ENCODE data around the gene FAM83E. TPM values are rescaled to one million over a fixed set of nuclear protein-coding genes. Genes with fewer than 3 reads are reported as not detected.

The FAM83E gene
- total RNA-seq, 1 experiment from 2014 or later = 0.11 TPM

DNA sequence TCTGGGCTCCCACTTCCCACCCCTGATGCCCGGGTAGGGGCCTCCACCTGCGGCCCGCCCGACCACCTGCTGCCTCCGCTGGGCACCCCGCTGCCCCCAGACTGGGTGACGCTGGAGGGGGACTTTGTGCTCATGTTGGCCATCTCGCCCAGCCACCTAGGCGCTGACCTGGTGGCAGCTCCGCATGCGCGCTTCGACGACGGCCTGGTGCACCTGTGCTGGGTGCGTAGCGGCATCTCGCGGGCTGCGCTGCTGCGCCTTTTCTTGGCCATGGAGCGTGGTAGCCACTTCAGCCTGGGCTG is 14.4 kb upstream of the FAM83E start:
- DNase-seq (ENCODE audit: low read depth in 1 of 2, low spot score in 2 of 2) = no peak
- no peaks in the 10 kb centered on the region for H3K9me3 ChIP-seq (replicated peaks)
- peaks cover 20% of the 10 kb centered on the region for H3K36me3 ChIP-seq
- H3K4me3 ChIP-seq = no peak overlapping the region
- H3K4me1 ChIP-seq (replicated peaks) = peaks cover 9% of the 10 kb centered on the region
- H3K27me3 ChIP-seq (replicated peaks) = no peaks in the 10 kb centered on the region
- no peak overlapping the region for H3K27ac ChIP-seq

DNA sequence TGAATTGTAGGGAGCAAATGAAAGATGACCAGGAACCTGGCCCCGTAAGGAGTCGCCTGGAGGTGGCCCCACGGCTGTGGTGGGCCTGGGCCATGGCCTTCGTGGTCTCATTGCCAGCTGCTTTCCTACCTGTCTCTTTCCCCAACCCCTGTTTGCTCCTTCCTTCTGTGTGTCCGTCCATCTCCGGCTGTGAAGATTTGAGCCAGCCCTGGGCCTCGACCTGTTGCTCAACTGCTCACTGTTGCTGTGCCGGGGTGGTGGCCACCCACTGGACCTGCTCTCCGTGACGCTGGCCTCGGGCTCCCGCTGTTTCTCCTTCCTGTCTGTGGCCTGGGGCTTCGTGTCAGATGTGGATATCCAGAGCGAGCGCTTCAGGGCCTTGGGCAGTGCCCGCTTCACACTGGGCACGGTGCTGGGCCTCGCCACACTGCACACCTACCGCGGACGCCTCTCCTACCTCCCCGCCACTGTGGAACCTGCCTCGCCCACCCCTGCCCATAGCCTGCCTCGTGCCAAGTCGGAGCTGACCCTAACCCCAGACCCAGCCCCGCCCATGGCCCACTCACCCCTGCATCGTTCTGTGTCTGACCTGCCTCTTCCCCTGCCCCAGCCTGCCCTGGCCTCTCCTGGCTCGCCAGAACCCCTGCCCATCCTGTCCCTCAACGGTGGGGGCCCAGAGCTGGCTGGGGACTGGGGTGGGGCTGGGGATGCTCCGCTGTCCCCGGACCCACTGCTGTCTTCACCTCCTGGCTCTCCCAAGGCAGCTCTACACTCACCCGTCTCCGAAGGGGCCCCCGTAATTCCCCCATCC is 13.8 kb upstream of the FAM83E start:
- peak in 1 of 2 experiments; percentile 46 for DNase-seq (ENCODE audit: low read depth in 1 of 2, low spot score in 2 of 2)
- no peak overlapping the region for H3K27ac ChIP-seq
- H3K4me3 ChIP-seq = no peak overlapping the region
- no peaks in the 10 kb centered on the region for H3K9me3 ChIP-seq (replicated peaks)
- peaks cover 20% of the 10 kb centered on the region for H3K36me3 ChIP-seq
- H3K4me1 ChIP-seq (replicated peaks) = peaks cover 5% of the 10 kb centered on the region
- H3K27me3 ChIP-seq (replicated peaks) = no peaks in the 10 kb centered on the region

DNA sequence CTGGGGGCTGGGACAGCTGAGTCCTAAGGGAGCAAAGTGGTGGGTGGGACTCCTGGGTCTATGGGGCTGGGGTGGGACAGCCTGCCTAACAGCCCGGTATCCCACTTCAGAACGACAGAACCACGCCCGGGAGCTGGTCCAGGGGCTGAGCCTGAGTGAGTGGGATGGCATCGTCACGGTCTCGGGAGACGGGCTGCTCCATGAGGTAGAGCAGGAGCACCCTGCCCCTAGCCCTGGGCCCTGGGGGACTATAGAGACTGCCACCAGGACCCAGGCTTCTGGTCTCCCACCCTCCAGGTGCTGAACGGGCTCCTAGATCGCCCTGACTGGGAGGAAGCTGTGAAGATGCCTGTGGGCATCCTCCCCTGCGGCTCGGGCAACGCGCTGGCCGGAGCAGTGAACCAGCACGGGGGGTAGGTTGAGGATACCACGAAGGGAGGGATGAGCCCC is 13.0 kb upstream of the FAM83E start:
- H3K4me3 ChIP-seq = no peak overlapping the region
- no peak overlapping the region for H3K27ac ChIP-seq
- H3K36me3 ChIP-seq = peaks cover 20% of the 10 kb centered on the region
- H3K9me3 ChIP-seq (replicated peaks) = no peaks in the 10 kb centered on the region
- H3K27me3 ChIP-seq (replicated peaks) = no peaks in the 10 kb centered on the region
- DNase-seq (ENCODE audit: low read depth in 1 of 2, low spot score in 2 of 2) = peak in 1 of 2 experiments; percentile 42
- peaks cover 11% of the 10 kb centered on the region for H3K4me1 ChIP-seq (replicated peaks)

DNA sequence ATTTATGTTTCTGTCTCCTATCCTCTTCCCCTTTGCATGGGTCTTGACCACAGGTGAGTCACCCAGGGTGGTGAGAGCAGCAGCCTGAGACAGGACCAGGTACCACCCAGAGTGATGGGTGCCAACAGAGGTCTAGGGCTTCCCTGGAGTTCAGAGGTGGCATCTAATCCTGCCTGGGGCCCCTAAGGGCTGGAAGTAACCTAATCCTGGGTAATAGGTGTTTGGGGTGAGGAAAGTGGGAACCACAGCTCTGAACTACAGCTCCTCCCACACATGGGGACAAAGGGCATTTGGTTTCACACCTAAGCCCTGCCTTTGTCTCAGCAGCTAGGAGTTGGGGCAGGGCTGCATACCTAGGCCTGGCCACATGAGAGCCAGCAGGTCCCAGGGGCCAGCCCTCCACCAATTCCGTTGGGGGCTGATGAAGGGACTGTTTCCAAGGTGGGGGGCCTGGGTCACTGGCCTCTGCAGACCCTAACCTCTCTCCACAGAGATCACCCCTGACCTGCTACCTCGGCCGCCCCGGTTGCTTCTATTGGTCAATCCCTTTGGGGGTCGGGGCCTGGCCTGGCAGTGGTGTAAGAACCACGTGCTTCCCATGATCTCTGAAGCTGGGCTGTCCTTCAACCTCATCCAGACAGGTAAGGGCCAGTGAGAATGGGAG is 12.5 kb upstream of the FAM83E start:
- Histone ChIP-seq H3K27ac (no peak overlapping the region), H3K9me3 (replicated peaks) (no peaks in the 10 kb centered on the region), H3K4me3 (no peak overlapping the region), H3K36me3 (peaks cover 20% of the 10 kb centered on the region), H3K4me1 (replicated peaks) (peaks cover 11% of the 10 kb centered on the region), H3K27me3 (replicated peaks) (no peaks in the 10 kb centered on the region)
- DNase-seq (ENCODE audit: low read depth in 1 of 2, low spot score in 2 of 2) = peak in 1 of 2 experiments; percentile 41

DNA sequence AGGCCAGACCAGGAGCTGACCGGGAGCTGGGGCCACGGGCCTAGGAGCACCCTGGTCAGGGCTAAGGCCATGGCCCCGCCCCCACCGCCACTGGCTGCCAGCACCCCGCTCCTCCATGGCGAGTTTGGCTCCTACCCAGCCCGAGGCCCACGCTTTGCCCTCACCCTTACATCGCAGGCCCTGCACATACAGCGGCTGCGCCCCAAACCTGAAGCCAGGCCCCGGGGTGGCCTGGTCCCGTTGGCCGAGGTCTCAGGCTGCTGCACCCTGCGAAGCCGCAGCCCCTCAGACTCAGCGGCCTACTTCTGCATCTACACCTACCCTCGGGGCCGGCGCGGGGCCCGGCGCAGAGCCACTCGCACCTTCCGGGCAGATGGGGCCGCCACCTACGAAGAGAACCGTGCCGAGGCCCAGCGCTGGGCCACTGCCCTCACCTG is 11.0 kb upstream of the FAM83E start:
- Histone ChIP-seq H3K4me3 (no peak overlapping the region), H3K36me3 (peaks cover 20% of the 10 kb centered on the region), H3K27me3 (replicated peaks) (no peaks in the 10 kb centered on the region), H3K4me1 (replicated peaks) (peaks cover 11% of the 10 kb centered on the region), H3K9me3 (replicated peaks) (no peaks in the 10 kb centered on the region), H3K27ac (no peak overlapping the region)
- peak in 1 of 2 experiments; percentile 46 for DNase-seq (ENCODE audit: low read depth in 1 of 2, low spot score in 2 of 2)

DNA sequence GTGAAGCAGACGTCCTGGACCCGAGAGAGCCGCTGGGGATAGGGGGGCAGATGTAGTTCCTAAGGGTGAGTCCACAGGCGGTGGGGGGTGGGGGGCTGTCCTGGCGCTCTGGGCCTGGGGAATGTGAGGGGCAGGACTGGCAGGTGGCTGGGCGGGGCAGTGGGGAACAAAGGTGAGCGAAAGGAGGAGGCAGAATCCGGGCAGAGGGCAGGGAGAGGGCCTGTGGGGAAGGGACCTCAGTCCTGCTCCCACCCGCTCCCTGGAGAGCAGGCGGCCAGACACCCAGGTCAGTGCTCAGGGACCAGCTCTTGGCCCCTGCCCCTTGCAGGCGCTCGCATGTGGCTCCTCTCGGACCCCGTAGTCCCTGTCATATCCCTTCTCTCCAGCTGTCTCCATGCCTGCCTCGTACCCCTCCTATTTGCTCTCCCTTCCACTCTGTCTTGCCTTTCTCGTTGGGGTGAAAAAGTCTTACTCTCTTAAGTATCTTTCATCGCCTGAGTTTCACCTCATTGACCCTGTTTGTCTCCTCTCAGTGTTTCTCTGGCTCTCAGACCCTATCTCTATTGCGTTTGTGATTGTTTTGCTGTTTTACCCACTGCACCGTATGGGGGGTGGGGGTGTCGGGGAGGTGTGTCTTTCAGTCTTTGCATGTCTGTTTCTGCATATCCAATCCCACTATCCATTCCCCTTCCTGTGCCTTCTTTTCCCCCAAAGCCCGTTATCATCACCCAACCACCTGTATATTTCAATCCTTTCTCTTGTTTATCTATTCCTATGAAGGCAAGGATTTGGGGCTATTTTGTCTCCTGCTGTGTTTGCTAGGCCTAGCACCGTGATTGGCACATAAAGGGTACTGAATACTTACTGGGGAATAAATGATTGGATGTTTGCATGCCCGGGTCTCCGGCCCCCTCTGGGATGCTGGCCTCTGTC is 10.2 kb upstream of the FAM83E start:
- Histone ChIP-seq H3K27ac (no peak overlapping the region), H3K27me3 (replicated peaks) (no peaks in the 10 kb centered on the region), H3K36me3 (peaks cover 20% of the 10 kb centered on the region), H3K4me1 (replicated peaks) (peaks cover 12% of the 10 kb centered on the region), H3K4me3 (peak overlapping the region; percentile 43), H3K9me3 (replicated peaks) (no peaks in the 10 kb centered on the region)
- no peak for DNase-seq (ENCODE audit: low read depth in 1 of 2, low spot score in 2 of 2)

DNA sequence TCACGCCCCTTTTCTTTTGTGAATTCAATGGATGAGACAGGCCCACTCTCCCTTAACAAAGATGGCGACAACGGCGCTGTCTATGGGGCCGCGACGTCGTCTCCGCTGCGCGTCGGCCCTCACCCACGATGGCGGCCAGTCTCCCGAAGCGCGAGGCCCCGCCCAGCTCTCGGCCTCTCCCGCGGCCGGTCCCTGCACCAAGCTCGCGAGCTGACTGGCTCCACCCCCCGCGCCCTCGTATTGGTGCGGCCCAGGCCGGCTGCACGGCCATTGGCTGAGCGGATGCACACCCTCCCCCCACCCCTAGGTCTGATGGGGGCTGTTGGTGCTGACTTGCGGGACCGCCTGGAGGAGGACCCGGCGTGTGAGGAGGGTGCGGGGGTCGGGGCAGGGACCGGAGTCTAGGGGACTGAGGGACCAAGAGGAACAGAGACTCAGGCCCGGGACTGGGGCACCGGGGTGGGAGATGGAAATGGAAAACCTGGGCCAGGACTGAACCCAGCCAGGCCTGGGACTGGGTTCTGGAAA is 9.3 kb upstream of the FAM83E start:
- Histone ChIP-seq H3K36me3 (peaks cover 14% of the 10 kb centered on the region), H3K9me3 (replicated peaks) (no peaks in the 10 kb centered on the region), H3K4me3 (peak overlapping the region; percentile 43), H3K27me3 (replicated peaks) (no peaks in the 10 kb centered on the region), H3K4me1 (replicated peaks) (peaks cover 18% of the 10 kb centered on the region), H3K27ac (peak overlapping the region; percentile 28)
- peak; percentile 96 to 99 for DNase-seq (ENCODE audit: low read depth in 1 of 2, low spot score in 2 of 2)

DNA sequence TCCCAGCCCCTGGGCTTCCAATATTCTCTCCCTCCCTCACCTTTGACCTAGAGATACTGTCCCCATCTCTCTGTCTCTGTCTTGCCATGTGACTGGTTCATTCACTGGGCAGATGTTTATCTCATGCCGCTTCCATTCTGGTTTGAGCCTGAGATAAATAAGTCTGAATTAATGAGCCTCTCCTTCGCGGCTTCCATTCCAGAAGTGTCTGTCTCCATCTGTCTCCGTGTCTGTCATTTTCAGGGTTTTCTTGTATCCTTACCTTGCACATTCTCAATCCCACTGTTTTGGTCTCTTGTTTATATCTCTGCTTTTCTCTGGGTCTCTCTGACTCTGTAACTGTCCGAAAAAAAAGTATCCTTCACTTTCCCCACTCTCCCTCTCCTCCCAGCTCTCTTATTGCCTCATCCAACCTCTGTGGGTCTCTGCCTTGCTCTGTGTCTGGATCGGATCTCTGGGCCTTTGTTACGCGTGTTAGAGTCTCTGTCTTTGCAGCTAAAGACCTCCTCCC is 8.7 kb upstream of the FAM83E start:
- Histone ChIP-seq H3K9me3 (replicated peaks) (no peaks in the 10 kb centered on the region), H3K27me3 (replicated peaks) (no peaks in the 10 kb centered on the region), H3K4me1 (replicated peaks) (peaks cover 18% of the 10 kb centered on the region), H3K27ac (peak overlapping the region; percentile 26; the same call in 1 of the 2 replicates), H3K36me3 (peaks cover 15% of the 10 kb centered on the region), H3K4me3 (peak overlapping the region; percentile 43)
- no peak for DNase-seq (ENCODE audit: low read depth in 1 of 2, low spot score in 2 of 2)

DNA sequence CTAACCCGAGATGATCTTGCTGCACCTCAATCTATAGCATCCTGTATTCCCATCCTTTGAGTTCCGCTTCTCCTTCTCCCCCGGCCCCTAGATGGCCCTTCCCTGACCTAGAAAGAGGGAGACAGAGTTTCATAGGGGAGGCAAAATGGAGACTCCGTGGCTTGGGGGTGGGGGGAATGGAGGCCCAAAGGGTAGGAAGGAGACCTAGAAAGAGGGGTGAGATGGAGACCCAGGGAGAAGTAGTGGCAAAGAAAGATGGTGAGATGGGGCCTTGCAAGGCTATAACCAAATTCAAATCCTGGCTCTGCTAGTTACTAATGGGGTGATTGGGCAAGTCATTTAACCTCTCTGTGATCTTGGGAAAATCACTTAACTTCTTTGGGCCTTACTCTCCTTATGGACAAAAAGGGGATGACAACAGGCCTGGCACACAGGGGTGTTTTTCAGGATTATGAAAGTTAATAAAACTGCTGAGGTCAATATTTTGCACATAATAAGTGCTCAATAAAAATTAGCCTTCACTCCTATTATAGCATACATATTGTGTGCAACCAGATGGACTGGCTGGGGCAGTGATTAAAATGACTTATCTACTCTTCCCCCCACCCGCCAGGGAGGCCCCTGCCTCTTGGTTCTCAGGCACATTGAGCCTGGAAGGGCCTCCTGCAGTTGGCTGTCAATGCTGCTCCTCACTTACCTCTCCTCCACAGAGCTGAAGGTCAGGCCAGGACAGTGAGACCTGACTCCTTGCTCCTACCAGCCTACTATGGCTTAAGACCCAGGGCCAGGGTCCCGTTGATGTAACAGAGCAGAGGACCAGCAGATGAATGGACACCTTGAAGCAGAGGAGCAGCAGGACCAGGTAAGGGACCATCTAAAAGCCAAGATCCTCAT is 5.1 kb upstream of the FAM83E start:
- peaks cover 29% of the 10 kb centered on the region for H3K4me1 ChIP-seq (replicated peaks)
- H3K27ac ChIP-seq = peak overlapping the region; percentile 50
- H3K9me3 ChIP-seq (replicated peaks) = no peaks in the 10 kb centered on the region
- H3K4me3 ChIP-seq = peak overlapping the region; percentile 67
- peak in 1 of 2 experiments; percentile 38 for DNase-seq (ENCODE audit: low read depth in 1 of 2, low spot score in 2 of 2)
- peaks cover 39% of the 10 kb centered on the region for H3K36me3 ChIP-seq
- no peaks in the 10 kb centered on the region for H3K27me3 ChIP-seq (replicated peaks)

DNA sequence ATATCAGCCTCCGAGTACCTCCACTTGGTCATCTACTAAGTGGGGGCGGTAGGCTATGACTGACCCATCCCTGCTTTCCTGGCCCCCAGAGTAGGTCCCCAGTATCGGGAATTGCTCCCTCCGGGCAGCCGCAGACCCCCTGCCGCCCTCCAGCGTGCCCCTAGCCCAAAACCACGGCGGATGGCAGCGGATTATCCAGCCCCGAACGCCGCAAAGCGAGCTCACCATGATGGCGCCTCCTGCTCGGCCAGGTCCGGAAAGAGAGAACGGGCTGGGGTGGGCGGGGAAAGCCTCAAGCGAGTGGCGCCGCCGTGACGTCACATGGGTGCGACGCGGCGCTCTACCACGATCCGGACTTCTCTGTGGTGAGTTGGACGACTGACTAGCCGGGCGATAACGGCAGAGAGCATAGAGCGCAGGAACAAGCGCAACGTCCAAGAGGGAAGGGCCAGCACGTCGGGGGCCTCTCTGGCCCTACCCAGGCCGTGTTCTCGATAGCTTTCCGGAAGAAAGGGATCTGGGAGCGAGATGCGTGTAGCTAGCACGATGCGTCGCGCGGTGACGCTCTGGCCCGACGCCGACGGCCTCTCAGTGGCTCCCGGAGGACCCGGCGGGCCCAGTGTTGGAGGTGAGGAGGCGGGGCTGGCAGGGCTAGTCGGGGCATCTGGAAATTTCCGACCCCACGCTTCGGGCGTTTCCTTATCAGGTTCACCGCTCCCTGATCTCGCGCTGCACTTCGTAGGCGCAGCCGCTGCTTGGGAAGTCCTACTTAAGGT is 4.2 kb upstream of the FAM83E start, which contains the start of the genes RPL18 and SPHK2:
Gene RPL18, minus strand, starts transcription at position 263 of the 776 bp plus-strand sequence. Its CDS starts 35 bp downstream, at position 228.
Gene SPHK2, plus strand, starts transcription at position 591 of the 776 bp plus-strand sequence. CDS start 1,009 bp downstream, outside the sequence.
- H3K36me3 ChIP-seq = peaks cover 47% of the 10 kb centered on the region
- H3K4me1 ChIP-seq (replicated peaks) = peaks cover 25% of the 10 kb centered on the region
- H3K4me3 ChIP-seq = peak within 1 kb of the TSS; percentile 67
- H3K9me3 ChIP-seq (replicated peaks) = no peaks in the 10 kb centered on the region
- H3K27ac ChIP-seq = peak within 1 kb of the TSS; percentile 72
- H3K27me3 ChIP-seq (replicated peaks) = no peaks in the 10 kb centered on the region; the same call in 1 of the 2 replicates
- peak; percentile 99 for DNase-seq (ENCODE audit: low read depth in 1 of 2, low spot score in 2 of 2)

DNA sequence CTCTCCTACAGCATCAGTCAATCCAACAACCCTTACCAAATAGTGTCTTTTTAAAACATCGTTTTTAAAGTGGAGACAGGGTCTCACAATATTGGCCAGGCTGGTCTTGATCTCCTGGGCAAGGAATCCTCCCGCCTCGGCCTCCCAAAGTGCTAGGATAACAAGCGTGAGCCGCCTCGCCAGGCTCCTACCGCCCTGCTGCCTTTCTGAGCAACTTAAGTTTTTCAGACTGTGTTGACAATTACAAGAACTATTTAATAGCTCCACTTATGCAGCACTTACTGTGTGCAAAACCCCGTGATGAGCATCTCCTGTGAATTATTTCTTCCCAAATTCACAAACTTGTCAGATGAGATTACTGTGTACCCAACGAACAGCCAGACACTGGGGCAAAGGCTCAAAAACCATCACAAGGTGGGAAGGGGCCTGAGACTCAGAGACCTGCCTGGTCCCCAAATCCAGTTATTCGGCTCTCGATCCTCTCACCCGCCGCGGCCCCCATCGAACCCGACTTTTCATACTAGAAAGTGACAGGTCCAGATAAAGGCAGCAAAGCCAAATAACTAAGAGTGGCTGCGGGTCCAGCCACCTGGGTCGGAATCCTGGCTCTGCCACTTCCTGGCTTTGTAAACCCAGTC is 3.5 kb upstream of the FAM83E start:
- Histone ChIP-seq H3K4me1 (replicated peaks) (peaks cover 20% of the 10 kb centered on the region), H3K27ac (peak overlapping the region; percentile 72), H3K36me3 (peaks cover 53% of the 10 kb centered on the region), H3K27me3 (replicated peaks) (no peaks in the 10 kb centered on the region; the same call in 1 of the 2 replicates), H3K9me3 (replicated peaks) (no peaks in the 10 kb centered on the region), H3K4me3 (peak overlapping the region; percentile 67)
- peak in 1 of 2 experiments; percentile 22 for DNase-seq (ENCODE audit: low read depth in 1 of 2, low spot score in 2 of 2)
